NCI-H748 (cell line): ENCODE data around the gene FOXB1.

ENCODE experiments used
- DNase-seq: peaks from one replicate; lab custom pipeline; 2025; ENCODE audit not compliant: unreplicated experiment; lab: John Stamatoyannopoulos, UW

FOXB1 gene

DNA sequence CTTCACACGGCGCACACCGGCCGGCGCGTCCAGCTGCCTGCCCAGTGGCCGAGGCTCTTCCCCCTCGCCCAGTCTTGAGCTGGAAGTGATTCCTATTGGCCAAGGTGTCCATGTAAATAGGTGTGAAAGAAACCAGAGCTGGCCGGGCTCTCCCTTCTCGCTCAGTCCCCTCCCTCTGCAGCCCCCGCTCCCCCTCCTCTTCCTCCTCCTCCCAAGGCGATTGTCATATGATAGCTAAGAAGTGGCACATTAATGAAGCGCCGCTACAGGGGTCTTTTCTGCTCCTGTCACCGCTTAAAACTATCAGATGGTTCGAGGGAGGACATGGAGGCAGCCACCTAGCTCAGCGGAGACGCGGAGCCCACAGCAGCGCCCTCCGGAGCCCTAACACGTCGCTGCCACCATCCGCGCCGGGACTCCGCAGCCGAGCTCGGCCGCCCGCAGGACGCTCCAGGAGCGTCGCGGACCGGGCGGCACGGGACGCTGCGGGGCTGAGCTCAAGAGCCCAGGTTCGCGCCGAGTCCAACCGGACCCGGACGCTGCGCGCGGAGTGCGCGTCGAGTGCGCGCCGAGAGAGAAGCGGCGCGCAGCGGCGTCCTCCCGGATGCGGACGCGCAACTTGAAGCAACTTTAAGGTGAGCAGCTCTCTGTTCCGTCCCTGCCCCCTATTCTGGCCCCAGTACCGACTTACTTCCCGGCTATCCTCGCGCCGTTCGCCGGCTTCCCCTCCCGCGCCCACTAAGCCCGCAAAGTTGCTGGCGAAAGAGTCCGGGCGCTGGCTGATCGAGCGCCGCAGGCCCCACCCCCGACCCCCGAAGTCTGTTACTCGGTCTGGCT is at the start of gene FOXB1:
Gene FOXB1, plus strand, starts transcription at position 303 of the 837 bp plus-strand sequence. CDS start 653 bp downstream, outside the sequence.
- DNase-seq = peak; percentile 71

DNA sequence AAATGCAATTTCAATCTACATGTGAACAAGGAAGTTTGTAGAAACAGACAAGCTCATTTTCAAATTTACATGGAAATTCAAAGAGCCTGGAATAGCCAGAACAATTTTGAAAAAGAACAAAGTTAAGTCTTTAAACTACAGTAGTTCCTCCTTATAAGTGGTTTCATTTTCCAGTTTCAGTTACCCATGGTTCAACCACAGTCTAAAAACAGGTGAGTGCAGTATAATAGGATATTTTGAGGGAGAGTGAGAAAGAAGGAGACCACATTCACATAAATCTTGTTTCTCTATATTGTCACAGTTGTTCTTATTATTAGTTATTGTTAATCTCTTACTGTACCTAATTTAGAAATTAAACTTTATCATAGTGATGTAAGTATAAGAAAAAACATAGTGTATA is 45.8 kb upstream of the FOXB1 start:
- DNase-seq = no peak

DNA sequence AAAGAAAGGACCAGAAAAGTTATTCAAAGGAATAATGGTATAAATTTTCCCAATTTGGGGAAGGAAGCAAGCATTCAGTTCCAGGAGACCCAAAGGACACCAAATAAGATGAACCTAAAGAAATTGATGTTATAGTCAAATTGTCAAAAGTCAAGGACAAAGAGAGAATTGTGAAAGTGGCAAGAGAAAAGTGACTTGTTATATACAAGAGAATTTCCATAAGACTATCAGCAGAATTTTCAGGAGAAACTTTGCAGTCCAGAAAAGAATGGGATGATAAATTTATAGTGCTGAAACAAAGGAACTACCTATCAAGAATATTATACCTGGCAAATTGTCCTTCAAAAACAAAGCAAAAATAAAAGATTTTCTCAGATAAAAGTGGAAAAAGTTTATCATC is 43.8 kb upstream of the FOXB1 start:
- DNase-seq = no peak

DNA sequence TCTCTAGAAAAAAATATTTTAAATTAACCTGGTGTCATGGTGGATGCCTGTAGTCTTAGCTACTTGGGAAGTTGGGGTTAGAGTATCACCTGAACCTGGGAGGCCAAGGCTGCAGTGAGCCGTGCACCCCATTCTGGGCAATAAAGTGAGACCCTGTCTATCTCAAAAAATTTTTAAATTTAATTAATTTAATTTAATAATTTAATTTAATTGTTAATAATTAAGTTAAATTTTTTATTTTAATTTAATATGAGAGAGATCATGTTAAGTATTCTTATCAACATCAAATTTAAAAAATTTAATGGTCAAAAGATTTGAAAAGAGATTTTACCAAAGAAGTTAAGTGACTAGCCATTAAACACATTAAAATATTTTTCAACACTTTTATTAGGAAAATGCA is 40.8 kb upstream of the FOXB1 start:
- no peak for DNase-seq

DNA sequence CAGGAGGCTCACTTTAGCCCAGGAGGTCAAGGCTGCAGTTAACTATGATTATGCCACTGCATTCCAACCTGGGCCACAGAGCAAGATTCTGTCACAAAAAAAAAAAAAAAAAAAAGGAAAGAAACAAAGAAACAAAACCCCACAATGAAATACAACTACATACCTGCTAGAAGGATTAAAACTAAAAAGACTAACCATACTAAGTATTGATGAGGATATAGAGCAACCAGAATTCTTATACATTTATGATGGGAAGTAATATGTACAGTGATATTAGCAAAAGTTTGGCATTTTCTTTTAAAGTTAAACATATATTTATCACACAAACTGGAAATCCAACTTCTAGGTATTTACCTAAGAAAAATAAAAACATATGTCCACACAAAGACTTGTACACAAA is 40.2 kb upstream of the FOXB1 start:
- DNase-seq = no peak

DNA sequence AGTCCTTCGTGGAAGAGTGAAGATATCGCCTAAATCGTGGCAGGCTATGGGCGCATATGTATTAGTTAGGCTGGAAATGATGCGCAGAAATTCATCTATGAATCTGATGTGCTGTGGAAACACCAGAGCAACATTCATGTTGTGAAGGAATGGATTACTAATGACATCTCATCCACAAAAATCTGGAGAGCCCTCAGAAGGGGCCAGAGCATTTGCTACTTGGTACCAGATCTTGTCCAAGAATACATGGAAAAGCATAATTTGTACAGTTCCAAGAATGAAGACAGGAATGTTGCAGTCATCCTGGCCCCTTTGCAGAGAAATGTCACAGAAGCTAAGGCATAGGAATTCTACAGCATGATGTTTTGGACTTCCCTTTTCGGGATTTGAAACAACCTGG is 38.4 kb upstream of the FOXB1 start:
- no peak for DNase-seq

DNA sequence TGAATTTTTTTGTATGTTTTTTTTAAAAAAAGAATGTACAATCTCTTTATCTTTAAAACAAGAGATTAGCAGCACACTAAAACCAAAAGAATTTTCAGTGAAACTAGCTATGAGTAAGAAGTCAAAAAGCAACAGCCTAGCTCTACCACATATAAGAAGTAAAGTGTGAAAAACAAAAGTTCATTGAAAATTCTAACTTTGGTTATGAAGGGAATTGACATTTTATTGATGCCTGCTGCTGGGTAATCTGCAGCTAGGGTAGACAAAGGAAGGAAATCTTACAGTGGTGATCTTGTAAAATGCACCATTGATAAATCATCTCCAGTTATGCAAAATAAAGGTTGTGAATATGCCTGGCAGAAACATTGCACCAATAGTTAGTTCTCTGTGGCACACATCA is 37.8 kb upstream of the FOXB1 start:
- DNase-seq = no peak

DNA sequence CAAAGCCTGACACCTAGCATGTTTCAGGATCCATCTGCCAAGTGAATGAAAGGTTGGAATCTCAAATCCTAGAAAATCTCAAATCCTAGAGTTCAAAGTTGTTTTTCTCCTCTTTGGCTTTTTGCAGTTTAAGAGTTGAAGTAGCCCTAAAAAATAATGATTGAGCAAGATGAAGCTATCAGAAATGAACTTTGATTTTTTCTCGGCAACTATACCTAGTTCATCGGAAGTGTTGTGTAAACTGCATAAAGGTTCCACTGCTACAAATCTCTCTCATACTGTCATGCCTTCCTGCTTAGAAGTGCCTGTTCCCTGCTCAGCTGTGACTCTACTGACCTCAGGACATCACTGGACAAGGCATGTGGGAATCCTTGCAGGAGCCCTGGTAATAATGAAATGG is 35.8 kb upstream of the FOXB1 start:
- no peak for DNase-seq

DNA sequence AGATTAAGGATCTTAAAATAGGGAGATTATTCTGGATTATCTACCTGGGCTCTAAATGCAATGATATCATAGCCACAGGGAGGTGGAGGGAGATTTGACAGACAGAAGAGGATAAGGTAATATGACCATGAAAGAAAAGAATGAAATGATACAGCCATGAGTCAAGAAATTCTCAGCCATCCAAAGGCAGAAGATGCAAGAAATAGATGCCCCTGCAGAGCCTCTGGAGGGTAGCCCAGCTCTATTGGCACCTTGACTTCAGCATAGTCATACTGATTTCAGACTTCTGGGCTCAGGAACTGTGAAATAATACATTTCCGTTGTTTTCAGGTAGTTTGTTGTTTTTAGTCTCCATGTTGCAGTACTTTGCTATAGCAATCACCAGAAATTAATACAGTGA is 31.9 kb upstream of the FOXB1 start:
- no peak for DNase-seq

DNA sequence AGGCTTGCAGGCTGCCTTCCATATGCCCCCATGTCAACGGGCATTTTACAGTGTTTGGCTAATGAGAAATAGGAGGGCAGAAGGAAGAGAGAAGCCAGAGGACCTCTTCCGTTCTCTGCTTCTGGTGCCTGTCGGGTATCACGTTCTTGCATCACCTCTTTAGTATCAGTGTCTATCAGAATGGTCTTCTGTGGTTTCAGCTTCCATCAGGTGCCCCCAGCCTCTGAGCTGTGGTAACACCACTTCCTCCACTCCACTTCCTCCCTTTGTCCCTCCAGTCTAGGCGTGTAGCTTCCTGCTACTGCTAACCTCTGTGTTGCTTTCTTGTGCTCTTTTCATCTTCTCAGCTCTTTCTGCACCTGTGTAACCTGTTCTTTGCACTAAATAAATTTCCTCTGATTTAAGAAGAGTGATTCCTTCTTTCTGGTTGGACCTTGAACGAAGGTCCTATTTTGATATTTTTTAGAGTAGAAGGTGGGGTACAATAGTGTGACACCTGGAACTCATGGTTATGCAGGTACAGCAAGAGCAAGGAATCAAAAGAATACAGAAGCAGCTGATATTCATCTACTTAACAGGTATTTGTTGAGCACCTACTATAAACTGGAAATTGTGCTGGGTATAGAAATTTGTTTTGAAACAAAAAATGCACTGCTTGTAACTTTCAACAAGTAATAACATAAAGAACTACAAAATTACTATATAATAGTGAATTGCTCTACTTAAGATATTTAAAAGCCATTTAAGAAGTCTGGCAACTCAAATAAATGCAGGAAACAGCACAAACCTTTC is 27.4 kb upstream of the FOXB1 start:
- DNase-seq = no peak

DNA sequence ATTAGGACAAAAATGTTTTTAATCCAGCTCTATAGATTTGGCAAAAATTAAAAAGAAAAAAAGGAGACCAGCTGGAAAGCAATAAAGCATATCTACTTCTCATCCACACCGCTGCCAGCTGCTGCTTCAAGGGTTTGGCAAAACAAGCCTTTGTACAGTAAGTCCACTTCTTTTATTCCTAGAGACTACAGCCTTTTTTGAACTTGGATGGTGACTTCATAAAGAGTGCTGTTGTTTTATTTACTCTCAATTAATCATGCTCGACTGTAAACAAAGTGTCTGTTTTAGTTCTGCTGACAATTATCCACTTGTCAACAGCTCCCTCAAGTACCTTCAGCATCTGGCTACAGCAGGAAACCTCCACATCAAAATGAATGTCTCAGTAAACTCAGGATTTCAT is 12.3 kb upstream of the FOXB1 start:
- peak; percentile 77 for DNase-seq

DNA sequence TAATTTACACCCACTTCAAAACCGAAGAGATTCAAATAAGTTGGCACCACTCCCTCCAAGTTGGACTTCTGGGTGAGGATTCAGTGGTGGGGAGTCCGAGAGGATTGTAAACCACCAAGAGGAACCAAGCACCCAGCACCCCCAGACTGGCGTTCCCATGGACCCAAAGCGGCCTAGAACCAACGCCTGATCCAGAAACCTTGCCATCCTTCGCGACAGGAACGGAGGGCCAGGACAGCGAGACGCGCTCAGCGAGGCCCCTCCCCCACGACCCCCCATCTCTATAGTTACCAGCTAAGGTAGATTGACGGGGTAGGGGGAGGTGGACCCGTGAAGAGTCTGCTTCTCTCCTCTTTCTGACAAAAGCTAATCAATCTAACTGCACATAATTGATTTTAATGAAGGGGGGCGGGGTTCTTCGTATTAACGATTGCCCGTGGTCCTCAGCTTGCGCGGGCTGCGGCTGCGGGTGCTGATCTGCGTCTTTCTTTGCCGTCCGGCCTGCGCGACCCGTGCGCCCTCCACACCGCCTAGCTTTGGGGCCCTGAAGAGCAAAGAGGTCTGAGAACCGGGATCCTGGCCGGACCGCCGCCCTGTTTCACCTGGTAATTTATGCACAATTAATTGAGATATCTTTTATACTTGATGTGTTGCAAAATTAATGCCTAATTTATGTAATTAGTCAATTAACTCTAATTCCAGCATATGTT is 10.9 kb upstream of the FOXB1 start:
- DNase-seq = no peak

DNA sequence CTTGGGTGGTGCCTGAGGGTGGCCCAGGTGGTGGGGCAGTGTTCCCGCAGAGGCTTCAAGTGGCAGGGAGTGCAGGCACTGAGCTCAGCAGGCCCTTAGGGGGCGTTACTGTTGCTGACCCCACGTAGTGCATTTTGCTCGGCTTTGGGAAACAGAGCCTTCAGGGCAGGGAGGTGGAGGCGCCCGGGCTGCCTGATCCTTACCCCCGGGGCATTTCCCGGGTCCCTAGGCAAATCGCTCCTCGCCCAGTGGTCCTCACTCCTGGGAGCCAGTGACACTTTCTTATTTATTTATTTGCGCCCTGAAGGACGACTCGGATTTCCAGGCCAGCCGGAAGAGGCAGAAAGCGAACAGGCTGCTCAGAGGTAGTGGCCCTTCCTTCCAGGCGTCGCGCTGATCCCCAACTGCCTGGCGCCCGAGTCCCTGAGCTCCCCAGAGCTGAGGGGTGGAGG is 10.1 kb upstream of the FOXB1 start:
- no peak for DNase-seq

DNA sequence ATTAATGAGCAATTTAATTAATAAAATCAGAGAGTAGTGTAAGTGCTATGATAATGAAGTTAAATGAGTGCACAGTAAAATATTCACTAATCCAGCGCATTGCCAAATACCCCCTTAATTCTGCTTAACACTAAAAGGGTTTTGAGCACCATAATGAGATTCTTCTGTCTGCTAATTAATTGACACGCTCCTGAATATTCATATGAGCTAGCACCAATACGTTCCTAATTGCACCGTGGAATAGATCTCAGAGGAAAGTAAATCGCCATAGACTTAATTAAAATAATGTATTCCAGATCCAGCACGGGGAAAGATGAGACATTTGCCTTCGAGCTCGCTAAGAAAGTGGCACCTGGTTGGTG is 9.6 kb upstream of the FOXB1 start:
- no peak for DNase-seq

DNA sequence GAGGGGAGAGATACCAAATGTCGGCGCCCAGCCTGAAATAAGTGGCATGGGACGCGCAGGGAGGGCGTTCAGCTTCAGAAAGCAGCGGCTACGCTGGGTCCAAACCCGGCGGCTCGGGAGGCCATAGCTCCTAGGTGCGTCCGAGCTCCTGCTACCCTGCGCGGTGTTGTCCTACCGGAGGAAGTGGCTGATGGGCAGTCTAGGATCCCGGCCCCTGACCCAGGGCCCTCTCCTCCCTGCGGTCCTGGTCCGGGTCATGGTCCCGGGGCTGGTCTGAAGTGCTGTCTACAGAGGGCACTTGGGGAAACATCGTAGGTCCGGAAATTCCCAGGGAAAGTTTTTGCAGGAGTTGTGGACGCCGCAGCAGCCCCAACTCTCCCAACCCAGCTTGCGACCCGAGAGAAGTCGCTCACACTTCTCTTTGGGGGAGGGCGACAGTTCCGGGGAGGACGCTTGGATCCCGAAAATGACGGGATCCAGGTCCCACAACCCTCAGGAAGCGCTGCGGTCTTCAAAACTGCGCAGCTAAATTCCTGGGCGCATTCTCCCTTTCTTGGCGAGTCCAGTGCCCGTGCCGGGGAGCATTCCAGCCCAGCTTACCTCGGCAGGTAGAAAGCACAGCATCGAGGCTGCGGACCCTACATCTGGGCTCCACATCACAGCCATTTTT is 9.1 kb upstream of the FOXB1 start:
- DNase-seq = no peak

DNA sequence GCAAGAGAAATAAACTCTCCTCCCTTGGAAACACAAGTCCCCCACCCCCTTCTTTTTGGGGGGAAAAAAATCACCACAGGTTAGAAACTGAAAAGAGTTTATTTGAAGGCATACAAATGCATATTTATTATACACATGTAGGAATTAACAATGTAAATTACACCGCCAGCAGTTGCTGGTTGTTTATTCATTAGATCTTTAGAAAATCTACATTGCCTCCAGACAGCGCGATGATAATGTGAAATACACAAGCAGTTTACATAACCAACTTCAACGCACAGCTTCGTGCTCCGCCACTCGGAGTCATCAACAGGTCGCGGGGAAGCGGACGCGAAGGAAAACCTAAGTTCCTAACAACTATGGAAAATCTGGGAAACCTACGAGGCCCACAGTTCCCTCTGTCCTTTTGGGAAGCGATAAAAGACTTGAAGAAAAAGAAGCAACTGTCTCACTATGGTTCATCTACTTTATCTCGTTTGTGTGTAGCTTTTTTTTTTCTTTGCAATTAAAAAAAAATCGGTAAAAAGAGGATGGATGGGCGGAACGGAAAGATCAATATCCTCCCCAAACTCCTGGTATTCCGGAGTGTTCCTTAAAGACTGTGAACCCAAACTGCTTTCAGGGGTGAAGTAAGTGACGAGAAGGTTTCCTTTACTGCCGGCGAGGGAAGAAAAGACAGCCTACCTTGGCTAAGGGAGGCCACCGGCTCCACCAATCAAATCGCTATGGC is 8.4 kb upstream of the FOXB1 start:
- DNase-seq = no peak

DNA sequence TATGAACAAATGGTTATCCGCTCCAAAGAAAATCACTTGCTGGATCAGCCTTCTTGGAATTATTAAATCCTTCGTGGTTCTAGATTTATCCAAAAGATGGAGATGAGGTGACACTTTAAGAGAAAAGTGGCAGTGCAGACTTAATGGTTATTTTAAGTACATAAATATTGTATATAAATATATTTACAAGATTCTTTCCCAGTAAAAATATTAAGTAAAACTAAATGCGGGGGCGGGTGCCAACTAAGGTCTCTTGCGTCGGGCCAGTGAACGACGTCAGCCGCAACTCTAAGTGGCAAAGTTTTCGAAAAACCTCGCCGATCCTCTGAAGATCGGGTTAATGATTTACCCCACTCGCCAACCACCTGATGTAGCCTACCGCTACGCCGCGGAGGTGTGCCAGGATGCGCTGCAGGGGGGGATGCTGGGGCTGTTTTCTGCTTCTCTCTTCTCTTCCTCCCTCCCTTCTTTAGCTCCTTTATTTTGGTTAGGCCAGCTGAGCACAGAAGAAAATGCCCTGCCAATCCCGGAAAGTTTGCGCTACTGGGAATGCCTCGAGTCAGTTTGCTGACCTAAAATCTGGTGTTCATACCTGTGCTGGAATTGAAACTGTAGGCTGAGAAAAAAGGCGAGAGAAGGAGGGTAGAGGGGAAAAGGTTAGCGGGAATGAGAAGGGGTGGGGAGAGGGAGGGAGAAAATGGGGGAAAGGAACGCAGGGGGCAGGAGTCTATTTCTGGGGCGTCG is 7.6 kb upstream of the FOXB1 start:
- peak; percentile 42 for DNase-seq

DNA sequence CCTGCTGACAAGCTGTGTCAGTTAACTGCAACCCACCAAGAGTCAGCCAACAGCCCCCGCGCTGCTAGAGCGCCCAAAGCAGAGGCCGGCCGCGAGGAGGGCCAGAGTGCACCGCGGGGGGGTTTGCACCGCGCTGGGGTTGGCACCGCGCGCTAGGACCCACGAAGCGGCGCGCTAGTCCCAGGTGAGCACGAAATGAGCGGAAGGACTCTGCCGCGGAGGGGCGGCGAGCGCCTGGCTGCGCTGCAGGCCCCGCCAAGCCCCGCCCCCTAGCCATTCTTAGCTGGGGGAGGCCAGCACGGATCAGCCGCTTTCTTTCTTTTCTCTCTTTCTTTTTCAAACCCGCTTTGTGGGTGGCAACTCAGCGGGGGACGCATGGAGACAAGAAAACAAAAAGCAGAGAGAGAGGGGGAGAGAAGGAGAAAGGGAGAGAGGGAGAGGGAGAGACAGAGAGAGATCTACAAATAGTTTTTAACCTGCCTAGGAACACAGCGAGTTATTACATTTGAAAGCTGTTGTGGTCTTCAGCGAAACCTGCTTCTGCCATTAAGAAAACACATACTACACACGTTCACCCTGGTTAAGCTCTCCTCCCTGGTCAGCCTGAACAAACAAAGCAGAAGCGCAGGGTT is 6.9 kb upstream of the FOXB1 start:
- peak; percentile 86 for DNase-seq

DNA sequence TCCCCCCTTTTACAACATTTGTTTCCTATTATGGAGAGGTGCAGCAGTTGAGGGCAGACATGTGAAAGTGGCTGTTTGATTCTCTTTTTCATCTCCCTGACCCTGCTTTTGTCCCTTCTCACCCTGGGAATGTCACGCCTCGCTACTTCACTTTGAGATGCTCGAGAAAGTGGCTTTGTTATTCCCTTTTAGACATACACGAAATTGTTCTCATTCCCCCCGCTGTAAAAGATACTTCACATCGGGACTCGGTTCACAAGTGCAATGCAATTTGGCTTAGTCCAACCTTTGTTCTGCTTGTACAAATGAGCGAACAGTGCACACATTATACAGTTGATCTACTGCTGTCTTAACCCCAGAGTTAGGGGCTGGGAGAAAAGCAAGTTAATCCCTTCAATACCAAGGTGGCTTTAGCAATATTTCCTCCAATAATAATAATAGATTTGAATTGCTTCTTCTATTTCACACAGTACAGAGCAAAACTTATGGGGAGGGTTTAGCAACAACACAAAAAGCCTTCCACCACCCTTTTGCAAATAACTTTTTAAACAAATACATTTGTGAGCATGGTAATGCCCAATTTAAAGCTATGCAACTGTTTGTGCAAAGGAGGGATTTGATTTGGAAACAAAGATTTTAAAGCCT is 5.7 kb upstream of the FOXB1 start:
- DNase-seq = peak; percentile 88
